SK-N-SH (cell line): ENCODE results near the gene DCAF11. TPM values are rescaled to one million over a fixed set of nuclear protein-coding genes. Genes with fewer than 3 reads are reported as not detected.

ENCODE experiments used
- CTCF ChIA-PET: fragments of 300-600, 350-600 bp; formaldehyde crosslinking; extraction: SDS; loops from one replicate; lab custom pipeline; 2021; lab: Yijun Ruan, JAX
- POLR2A ChIA-PET: fragments of 350-600 bp; sonication (Branson Sonifier 250); formaldehyde crosslinking; extraction: SDS; loops from one replicate; lab custom pipeline; 2020; ENCODE audit warnings: antibody characterized with exemption, inconsistent platforms; lab: Yijun Ruan, JAX
- DNase-seq: peaks from one replicate; pipeline ENCODE4 v3.0.0; 2012
- H2AFZ ChIP-seq: fragments of 200-600 bp; sonication (generic); 2 replicates; pipeline ENCODE4 v1.8.1; 2016; ENCODE audit warnings: antibody characterized with exemption, mild to moderate bottlenecking, low read depth
- H3F3A ChIP-seq: fragments of 200-600 bp; sonication (generic); replicated peaks from 2 replicates; pipeline ENCODE3; 2016; ENCODE audit warnings: antibody characterized with exemption, mild to moderate bottlenecking; ENCODE audit not compliant: insufficient read depth
- H3K27ac ChIP-seq, 2 experiments: fragments of 200-500 bp in 1 of 2; fragments of 200-600 bp in 1 of 2; sonication (Bioruptor generic) in 1 of 2; sonication (generic), shearing (Covaris generic) in 1 of 2; 2 replicates each; pipeline versions ENCODE4 v1.5.1 to v1.6.1; 2014 to 2016; ENCODE audit warnings: low read depth in 2 of 2, inconsistent platforms in 1 of 2, low read length in 1 of 2, mild to moderate bottlenecking in 1 of 2, mixed read lengths in 1 of 2
- H3K27me3 ChIP-seq: fragments of 200-600 bp; sonication (generic), shearing (Covaris generic); 2 replicates; pipeline ENCODE4 v1.6.1; 2016; ENCODE audit warnings: mixed run types; ENCODE audit not compliant: insufficient read depth
- H3K36me3 ChIP-seq, 2 experiments: fragments of 200-500 bp in 1 of 2; fragments of 200-600 bp in 1 of 2; sonication (Bioruptor generic) in 1 of 2; sonication (generic) in 1 of 2; replicated peaks in 1 of 2; 2 replicates each; pipeline versions ENCODE3 to v1.5.1; 2014 to 2016; ENCODE audit warnings: low read length in 1 of 2, mild to moderate bottlenecking in 1 of 2; ENCODE audit not compliant: insufficient read depth in 2 of 2, control insufficient read depth in 1 of 2
- H3K4me1 ChIP-seq, 2 experiments: fragments of 200-500 bp in 1 of 2; fragments of 200-600 bp in 1 of 2; sonication (Bioruptor generic) in 1 of 2; sonication (generic), shearing (Covaris generic) in 1 of 2; 2 replicates each; pipeline versions ENCODE4 v1.5.1 to v1.6.1; 2014 to 2016; ENCODE audit warnings: low read depth in 1 of 2, low read length in 1 of 2, mixed run types in 1 of 2; ENCODE audit not compliant: insufficient read depth in 2 of 2, control insufficient read depth in 1 of 2
- H3K4me2 ChIP-seq: fragments of 200-600 bp; sonication (generic), shearing (Covaris generic); 2 replicates; pipeline ENCODE4 v1.6.1; 2017; ENCODE audit warnings: mixed run types
- H3K4me3 ChIP-seq, 2 experiments: fragments of 200-500 bp in 1 of 2; fragments of 200-600 bp in 1 of 2; sonication (Bioruptor generic) in 1 of 2; sonication (generic), shearing (Covaris generic) in 1 of 2; 2 replicates each; pipeline versions ENCODE4 v1.5.1 to v1.8.1; 2014 to 2016; ENCODE audit warnings: low read depth in 2 of 2, inconsistent platforms in 1 of 2, low read length in 1 of 2, mild to moderate bottlenecking in 1 of 2, mixed read lengths in 1 of 2, moderate library complexity in 1 of 2
- H3K79me2 ChIP-seq: fragments of 200-600 bp; sonication (generic); 2 replicates; pipeline ENCODE4 v1.8.1; 2017; ENCODE audit warnings: mild to moderate bottlenecking; ENCODE audit not compliant: insufficient read depth
- H3K9ac ChIP-seq: fragments of 200-600 bp; sonication (generic); 2 replicates; pipeline ENCODE4 v1.6.1; 2017; ENCODE audit warnings: mixed run types
- H3K9me2 ChIP-seq: fragments of 200-600 bp; sonication (generic); 2 replicates; pipeline ENCODE4 v1.6.1; 2017; ENCODE audit warnings: mixed run types
- H3K9me3 ChIP-seq: fragments of 200-600 bp; sonication (generic); 2 replicates; pipeline ENCODE4 v1.6.1; 2017; ENCODE audit warnings: mixed run types, mild to moderate bottlenecking, moderate library complexity
- H4K20me1 ChIP-seq: fragments of 200-600 bp; sonication (generic); 2 replicates; pipeline ENCODE4 v1.6.1; 2017; ENCODE audit warnings: mild to moderate bottlenecking, mixed run types; ENCODE audit not compliant: insufficient read depth
- CHD2 ChIP-seq: fragments of 150-350 bp; IDR thresholded peaks from 2 replicates; pipeline ENCODE4 v1.6.1; 2018; ENCODE audit warnings: low read length; ENCODE audit not compliant: partially characterized antibody
- ELF1 ChIP-seq: IDR thresholded peaks from 2 replicates; pipeline ENCODE4 v1.4.0; 2012
- EP300 ChIP-seq, 2 experiments: IDR thresholded peaks; 2 replicates each; pipeline versions ENCODE4 v1.4.0 to v1.6.1; 2012; ENCODE audit warnings: borderline replicate concordance in 1 of 2, low read depth in 1 of 2, low read length in 1 of 2
- EZH2phosphoT487 ChIP-seq: fragments of 200-600 bp; sonication (generic); IDR thresholded peaks from 2 replicates; pipeline ENCODE4 v1.6.1; 2017; ENCODE audit warnings: low read depth, mixed run types, mild to moderate bottlenecking, antibody characterized with exemption, moderate library complexity, borderline replicate concordance
- FOXJ3 ChIP-seq: sonication (generic); formaldehyde crosslinking; IDR thresholded peaks from 2 replicates; pipeline ENCODE4 v1.5.1; 2020; ENCODE audit warnings: mild to moderate bottlenecking, missing genetic modification reagents
- GABPA ChIP-seq: IDR thresholded peaks from 2 replicates; pipeline ENCODE4 v1.4.0; 2012; ENCODE audit warnings: low read depth, mild to moderate bottlenecking
- MEF2A ChIP-seq: IDR thresholded peaks from 2 replicates; pipeline ENCODE4 v1.4.0; 2012; ENCODE audit warnings: low read depth, borderline replicate concordance
- NFIC ChIP-seq: IDR thresholded peaks from 2 replicates; pipeline ENCODE4 v1.4.0; 2012; ENCODE audit warnings: borderline replicate concordance
- POLR2AphosphoS5 ChIP-seq: IDR thresholded peaks from 2 replicates; pipeline ENCODE4 v1.6.1; 2012; ENCODE audit warnings: low read depth, low read length
- RAD21 ChIP-seq: IDR thresholded peaks from 2 replicates; pipeline ENCODE4 v1.6.1; 2012; ENCODE audit warnings: mild to moderate bottlenecking, low read length
- RXRA ChIP-seq: IDR thresholded peaks from 2 replicates; pipeline ENCODE4 v1.4.0; 2012; ENCODE audit warnings: low read depth, mild to moderate bottlenecking, borderline replicate concordance
- SIN3A ChIP-seq: IDR thresholded peaks from 2 replicates; pipeline ENCODE4 v1.6.1; 2012; ENCODE audit warnings: low read depth, mild to moderate bottlenecking, low read length, moderate library complexity, borderline replicate concordance
- TAF1 ChIP-seq: IDR thresholded peaks from 2 replicates; pipeline ENCODE4 v1.6.1; 2012; ENCODE audit warnings: low read depth, mild to moderate bottlenecking, low read length, moderate library complexity, borderline replicate concordance
- TCF12 ChIP-seq: IDR thresholded peaks from 2 replicates; pipeline ENCODE4 v1.4.0; 2012
- YY1 ChIP-seq: IDR thresholded peaks from 2 replicates; pipeline ENCODE4 v1.4.0; 2012; ENCODE audit warnings: low read depth, mild to moderate bottlenecking
- WGBS: methylation state at CpG from one replicate; pipeline ENCODE4 v1.1.6; 2017; ENCODE audit warnings: low lambda C conversion rate; 5-methylcytosine and 5-hydroxymethylcytosine counted together
- polyA plus RNA-seq, 3 experiments: library from polyadenylated mRNA; depleted of rRNA; stranded (reverse); fragments of >200 nt; gene quantifications; 2 replicates each; pipeline ENCODE4 v1.2.3, GENCODE V29; 2012
- TF ChIP-seq, protein P1 (sequence below): IDR thresholded peaks from 2 replicates; pipeline ENCODE4; 2012
- TF ChIP-seq, protein P2 (sequence below): IDR thresholded peaks from 2 replicates; pipeline ENCODE4 v1.4.0; 2012; ENCODE audit warnings: low read depth, borderline replicate concordance
- TF ChIP-seq, protein P3 (sequence below): IDR thresholded peaks from 2 replicates; pipeline ENCODE4 v1.4.0; 2012; ENCODE audit warnings: low read depth, borderline replicate concordance
- TF ChIP-seq, protein P4 (sequence below): fragments of 200-600 bp; sonication (generic); IDR thresholded peaks from 2 replicates; pipeline ENCODE4 v1.6.1; 2017; ENCODE audit warnings: antibody characterized with exemption, mild to moderate bottlenecking, moderate library complexity

The DCAF11 gene
- polyA plus RNA-seq, 1 of the 3 experiments (the other 2 are of a cell fraction): 34.6 TPM

DNA sequence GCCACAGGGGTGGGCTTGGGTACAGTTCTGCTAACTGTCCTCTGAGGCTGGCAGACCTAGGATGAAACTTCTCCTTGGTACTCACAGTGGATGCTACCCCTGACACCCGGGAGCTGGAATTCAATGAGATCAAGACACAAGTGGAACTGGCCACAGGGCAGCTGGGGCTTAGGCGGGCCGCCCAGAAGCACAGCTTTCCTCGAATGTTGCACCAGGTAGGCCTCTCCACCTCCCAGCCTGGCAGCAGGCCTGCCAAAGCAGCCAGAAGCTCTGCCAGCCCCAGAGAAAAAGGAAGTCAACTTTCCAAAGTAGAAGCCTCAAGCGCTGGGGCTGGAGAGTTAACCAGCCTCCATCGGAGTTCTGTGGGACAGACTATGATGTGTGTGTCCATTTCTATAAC is 2.6 kb downstream of the DCAF11 start:
- CTCF ChIA-PET: interaction anchor here (1.1 to 3.8 kb wide), 5 partner anchors 8 to 69 kb away, joined by 3 to 16 read pairs (median 5); partner anchors contain the start of gene IRF9
- TF ChIP-seq, protein P1, sequence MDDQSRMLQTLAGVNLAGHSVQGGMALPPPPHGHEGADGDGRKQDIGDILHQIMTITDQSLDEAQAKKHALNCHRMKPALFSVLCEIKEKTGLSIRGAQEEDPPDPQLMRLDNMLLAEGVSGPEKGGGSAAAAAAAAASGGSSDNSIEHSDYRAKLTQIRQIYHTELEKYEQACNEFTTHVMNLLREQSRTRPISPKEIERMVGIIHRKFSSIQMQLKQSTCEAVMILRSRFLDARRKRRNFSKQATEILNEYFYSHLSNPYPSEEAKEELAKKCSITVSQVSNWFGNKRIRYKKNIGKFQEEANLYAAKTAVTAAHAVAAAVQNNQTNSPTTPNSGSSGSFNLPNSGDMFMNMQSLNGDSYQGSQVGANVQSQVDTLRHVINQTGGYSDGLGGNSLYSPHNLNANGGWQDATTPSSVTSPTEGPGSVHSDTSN: no peak
- TF ChIP-seq, protein P2, sequence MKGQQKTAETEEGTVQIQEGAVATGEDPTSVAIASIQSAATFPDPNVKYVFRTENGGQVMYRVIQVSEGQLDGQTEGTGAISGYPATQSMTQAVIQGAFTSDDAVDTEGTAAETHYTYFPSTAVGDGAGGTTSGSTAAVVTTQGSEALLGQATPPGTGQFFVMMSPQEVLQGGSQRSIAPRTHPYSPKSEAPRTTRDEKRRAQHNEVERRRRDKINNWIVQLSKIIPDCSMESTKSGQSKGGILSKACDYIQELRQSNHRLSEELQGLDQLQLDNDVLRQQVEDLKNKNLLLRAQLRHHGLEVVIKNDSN: no peak
- TF ChIP-seq ELF1 (no peak), RXRA (no peak), FOXJ3 (CRISPR knock-in tag) (no peak)
- no peaks in the 10 kb centered on the region for H3K9me3 ChIP-seq
- H3K4me1 ChIP-seq: peaks cover 10 to 17% of the 10 kb centered on the region in 2 experiments
- H3K9ac ChIP-seq: no peak overlapping the region
- peaks cover 11% of the 10 kb centered on the region for H3F3A ChIP-seq
- no peak overlapping the region for H2AFZ ChIP-seq
- peaks cover 12 to 44% of the 10 kb centered on the region in 2 experiments for H3K36me3 ChIP-seq
- H3K4me2 ChIP-seq: no peak overlapping the region
- DNase-seq: no peak
- no peak overlapping the region for H3K27ac ChIP-seq
- POLR2A ChIA-PET: interaction anchor here (0.9 kb wide), 1 partner anchor 19 kb away, joined by 5 read pairs; the partner anchor contains the start of gene PSME1
- H4K20me1 ChIP-seq: no peaks in the 10 kb centered on the region
- H3K9me2 ChIP-seq: no peaks in the 10 kb centered on the region
- no peak overlapping the region for H3K4me3 ChIP-seq
- WGBS: 83% methylated on average over 5 of the region's 6 CpGs
- H3K27me3 ChIP-seq: no peaks in the 10 kb centered on the region
- H3K79me2 ChIP-seq: peaks cover 6% of the 10 kb centered on the region; the same call in 1 of the 2 replicates

DNA sequence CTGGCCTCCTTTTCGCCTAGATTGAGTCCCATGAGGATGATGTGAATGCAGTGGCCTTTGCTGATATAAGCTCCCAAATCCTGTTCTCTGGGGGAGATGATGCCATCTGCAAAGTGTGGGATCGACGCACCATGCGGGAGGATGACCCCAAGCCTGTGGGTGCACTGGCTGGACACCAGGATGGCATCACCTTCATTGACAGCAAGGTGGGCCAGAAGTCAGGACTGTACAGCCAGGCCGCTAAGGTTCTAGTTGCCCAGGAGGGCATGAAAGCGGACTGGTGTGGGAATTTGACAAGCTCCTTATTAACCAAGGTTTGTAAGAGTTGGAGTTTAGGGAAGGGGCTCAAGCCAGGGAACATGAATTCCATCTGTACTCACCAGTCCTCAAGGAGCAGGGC is 5.1 kb downstream of the DCAF11 start:
- DNase-seq: no peak
- ChIA-PET CTCF (interaction anchor here (0.8 to 1.5 kb wide), 3 partner anchors 11 to 124 kb away, joined by 3 to 5 read pairs (median 3); partner anchors contain the start of gene IRF9), POLR2A (no interaction called here)
- H3K27ac ChIP-seq: no peak overlapping the region
- H3K4me1 ChIP-seq: peaks cover 10 to 12% of the 10 kb centered on the region in 2 experiments
- peaks cover 6% of the 10 kb centered on the region; the same call in 1 of the 2 replicates for H3K79me2 ChIP-seq
- H3K36me3 ChIP-seq: peaks cover 12 to 47% of the 10 kb centered on the region in 2 experiments
- H3K9me3 ChIP-seq: no peaks in the 10 kb centered on the region
- H3K4me3 ChIP-seq: no peak overlapping the region
- WGBS: 98% methylated on average over 6 of the region's 6 CpGs
- H3K27me3 ChIP-seq: no peaks in the 10 kb centered on the region
- no peaks in the 10 kb centered on the region for H4K20me1 ChIP-seq
- no peak overlapping the region for H3K4me2 ChIP-seq
- H2AFZ ChIP-seq: no peak overlapping the region
- no peaks in the 10 kb centered on the region for H3K9me2 ChIP-seq
- TF ChIP-seq RXRA: no peak
- no peak for TF ChIP-seq EZH2phosphoT487
- TF ChIP-seq POLR2AphosphoS5: no peak
- no peak for TF ChIP-seq RAD21
- TF ChIP-seq, protein P3, sequence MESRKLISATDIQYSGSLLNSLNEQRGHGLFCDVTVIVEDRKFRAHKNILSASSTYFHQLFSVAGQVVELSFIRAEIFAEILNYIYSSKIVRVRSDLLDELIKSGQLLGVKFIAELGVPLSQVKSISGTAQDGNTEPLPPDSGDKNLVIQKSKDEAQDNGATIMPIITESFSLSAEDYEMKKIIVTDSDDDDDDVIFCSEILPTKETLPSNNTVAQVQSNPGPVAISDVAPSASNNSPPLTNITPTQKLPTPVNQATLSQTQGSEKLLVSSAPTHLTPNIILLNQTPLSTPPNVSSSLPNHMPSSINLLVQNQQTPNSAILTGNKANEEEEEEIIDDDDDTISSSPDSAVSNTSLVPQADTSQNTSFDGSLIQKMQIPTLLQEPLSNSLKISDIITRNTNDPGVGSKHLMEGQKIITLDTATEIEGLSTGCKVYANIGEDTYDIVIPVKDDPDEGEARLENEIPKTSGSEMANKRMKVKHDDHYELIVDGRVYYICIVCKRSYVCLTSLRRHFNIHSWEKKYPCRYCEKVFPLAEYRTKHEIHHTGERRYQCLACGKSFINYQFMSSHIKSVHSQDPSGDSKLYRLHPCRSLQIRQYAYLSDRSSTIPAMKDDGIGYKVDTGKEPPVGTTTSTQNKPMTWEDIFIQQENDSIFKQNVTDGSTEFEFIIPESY: no peak
- no peak for TF ChIP-seq CHD2
- TF ChIP-seq NFIC: no peak
- no peak for TF ChIP-seq SIN3A
- TF ChIP-seq YY1: no peak
- TF ChIP-seq MEF2A: no peak
- TF ChIP-seq FOXJ3 (CRISPR knock-in tag): no peak
- TF ChIP-seq EP300 (IDR thresholded peaks at IDR 0.05; ENCODE audit: borderline replicate concordance in 1 of 2, low read depth in 1 of 2, low read length in 1 of 2): no peak
- TF ChIP-seq TCF12: no peak
- TF ChIP-seq, protein P4, sequence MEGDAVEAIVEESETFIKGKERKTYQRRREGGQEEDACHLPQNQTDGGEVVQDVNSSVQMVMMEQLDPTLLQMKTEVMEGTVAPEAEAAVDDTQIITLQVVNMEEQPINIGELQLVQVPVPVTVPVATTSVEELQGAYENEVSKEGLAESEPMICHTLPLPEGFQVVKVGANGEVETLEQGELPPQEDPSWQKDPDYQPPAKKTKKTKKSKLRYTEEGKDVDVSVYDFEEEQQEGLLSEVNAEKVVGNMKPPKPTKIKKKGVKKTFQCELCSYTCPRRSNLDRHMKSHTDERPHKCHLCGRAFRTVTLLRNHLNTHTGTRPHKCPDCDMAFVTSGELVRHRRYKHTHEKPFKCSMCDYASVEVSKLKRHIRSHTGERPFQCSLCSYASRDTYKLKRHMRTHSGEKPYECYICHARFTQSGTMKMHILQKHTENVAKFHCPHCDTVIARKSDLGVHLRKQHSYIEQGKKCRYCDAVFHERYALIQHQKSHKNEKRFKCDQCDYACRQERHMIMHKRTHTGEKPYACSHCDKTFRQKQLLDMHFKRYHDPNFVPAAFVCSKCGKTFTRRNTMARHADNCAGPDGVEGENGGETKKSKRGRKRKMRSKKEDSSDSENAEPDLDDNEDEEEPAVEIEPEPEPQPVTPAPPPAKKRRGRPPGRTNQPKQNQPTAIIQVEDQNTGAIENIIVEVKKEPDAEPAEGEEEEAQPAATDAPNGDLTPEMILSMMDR: no peak
- TF ChIP-seq TAF1: no peak
- no peak for TF ChIP-seq GABPA
- TF ChIP-seq ELF1: no peak
- TF ChIP-seq, protein P2: no peak
- H3K9ac ChIP-seq: no peak overlapping the region
- H3F3A ChIP-seq: no peaks in the 10 kb centered on the region
